Epithelial cell of proximal tubule (primary cell): ENCODE results near the gene CD276. TPM values are rescaled to one million over a fixed set of nuclear protein-coding genes. Genes with fewer than 3 reads are reported as not detected.

Experiments used
- DNase-seq: peaks from one replicate; pipeline ENCODE4 v3.0.0-alpha.2; 2011; ENCODE audit warnings: low read depth
- H3K4me3 ChIP-seq: 2 replicates; pipeline ENCODE4 v1.5.1; 2011; ENCODE audit warnings: low read depth, mild to moderate bottlenecking, low read length
- total RNA-seq: library from RNA; depleted of rRNA; stranded (reverse); fragments of >200 nt; gene quantifications from 2 replicates; pipeline ENCODE4 v1.2.3, GENCODE V29; 2015
- TF ChIP-seq, protein P1 (sequence below): conservative IDR thresholded peaks from 2 replicates; pipeline ENCODE4 v1.5.1; 2012; ENCODE audit warnings: low read depth, mild to moderate bottlenecking, low read length

The CD276 gene
- total RNA-seq, 1 donor from 2014 or later: 189 TPM

DNA sequence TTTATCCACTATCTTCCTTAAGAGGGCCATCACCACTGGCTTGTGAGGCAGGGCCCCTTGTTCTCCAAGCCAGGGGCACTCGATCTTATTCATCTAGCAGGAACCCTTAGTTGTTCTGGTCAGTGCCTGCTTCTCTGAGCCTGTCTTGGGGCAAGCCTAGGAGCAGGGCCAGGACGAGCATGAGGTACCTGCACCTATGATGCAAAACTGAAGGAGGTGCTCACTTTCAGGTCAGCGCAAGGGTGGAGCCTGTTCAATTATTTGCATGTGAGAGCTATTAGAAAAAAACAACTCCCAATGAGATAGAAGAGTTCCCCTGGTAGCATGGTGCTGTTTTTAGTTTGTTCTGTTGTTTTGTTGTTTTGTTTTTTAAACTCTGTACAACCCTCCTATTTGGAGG lies 5.0 kb upstream of the CD276 start:
- TF ChIP-seq, protein P1, sequence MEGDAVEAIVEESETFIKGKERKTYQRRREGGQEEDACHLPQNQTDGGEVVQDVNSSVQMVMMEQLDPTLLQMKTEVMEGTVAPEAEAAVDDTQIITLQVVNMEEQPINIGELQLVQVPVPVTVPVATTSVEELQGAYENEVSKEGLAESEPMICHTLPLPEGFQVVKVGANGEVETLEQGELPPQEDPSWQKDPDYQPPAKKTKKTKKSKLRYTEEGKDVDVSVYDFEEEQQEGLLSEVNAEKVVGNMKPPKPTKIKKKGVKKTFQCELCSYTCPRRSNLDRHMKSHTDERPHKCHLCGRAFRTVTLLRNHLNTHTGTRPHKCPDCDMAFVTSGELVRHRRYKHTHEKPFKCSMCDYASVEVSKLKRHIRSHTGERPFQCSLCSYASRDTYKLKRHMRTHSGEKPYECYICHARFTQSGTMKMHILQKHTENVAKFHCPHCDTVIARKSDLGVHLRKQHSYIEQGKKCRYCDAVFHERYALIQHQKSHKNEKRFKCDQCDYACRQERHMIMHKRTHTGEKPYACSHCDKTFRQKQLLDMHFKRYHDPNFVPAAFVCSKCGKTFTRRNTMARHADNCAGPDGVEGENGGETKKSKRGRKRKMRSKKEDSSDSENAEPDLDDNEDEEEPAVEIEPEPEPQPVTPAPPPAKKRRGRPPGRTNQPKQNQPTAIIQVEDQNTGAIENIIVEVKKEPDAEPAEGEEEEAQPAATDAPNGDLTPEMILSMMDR: no peak
- no peak overlapping the region for H3K4me3 ChIP-seq
- DNase-seq: no peak

- H3K4me3 ChIP-seq: no peak overlapping the region
- no peak for DNase-seq
- TF ChIP-seq, protein P1: no peak
Observed at GRCh38 chr15:73679964-73680363, 4.2 kb upstream of the CD276 start.

DNA sequence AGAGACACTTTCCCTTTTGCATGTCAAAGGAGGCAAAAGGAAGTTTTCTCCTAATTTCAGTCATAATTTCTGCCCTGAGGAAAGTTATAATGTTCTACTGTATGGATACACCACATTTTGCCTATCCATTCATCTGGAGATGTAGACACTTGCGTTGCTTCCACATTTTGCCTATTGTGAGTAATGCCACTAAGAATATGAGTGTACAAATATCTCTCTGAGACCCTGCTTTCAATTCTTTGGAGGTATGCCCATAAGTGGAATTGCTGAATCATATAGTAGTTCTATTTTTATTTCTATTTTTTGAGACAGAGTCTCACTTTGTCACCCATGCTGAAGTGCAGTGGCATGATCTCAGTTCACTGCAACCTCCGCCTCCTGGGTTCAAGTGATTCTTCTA lies 3.6 kb upstream of the CD276 start:
- DNase-seq: no peak
- TF ChIP-seq, protein P1: no peak

GRCh38 chr15:73681063-73681462 lies 3.1 kb upstream of the CD276 start:
- H3K4me3 ChIP-seq: no peak overlapping the region
- no peak for DNase-seq
- TF ChIP-seq, protein P1: no peak

More for the DNA sequence above, 3.6 kb upstream of the CD276 start:
- H3K4me3 ChIP-seq: no peak overlapping the region

- DNase-seq: no peak
- TF ChIP-seq, protein P1: no peak
Observed at GRCh38 chr15:73681856-73682599, 2.2 kb upstream of the CD276 start.

DNA sequence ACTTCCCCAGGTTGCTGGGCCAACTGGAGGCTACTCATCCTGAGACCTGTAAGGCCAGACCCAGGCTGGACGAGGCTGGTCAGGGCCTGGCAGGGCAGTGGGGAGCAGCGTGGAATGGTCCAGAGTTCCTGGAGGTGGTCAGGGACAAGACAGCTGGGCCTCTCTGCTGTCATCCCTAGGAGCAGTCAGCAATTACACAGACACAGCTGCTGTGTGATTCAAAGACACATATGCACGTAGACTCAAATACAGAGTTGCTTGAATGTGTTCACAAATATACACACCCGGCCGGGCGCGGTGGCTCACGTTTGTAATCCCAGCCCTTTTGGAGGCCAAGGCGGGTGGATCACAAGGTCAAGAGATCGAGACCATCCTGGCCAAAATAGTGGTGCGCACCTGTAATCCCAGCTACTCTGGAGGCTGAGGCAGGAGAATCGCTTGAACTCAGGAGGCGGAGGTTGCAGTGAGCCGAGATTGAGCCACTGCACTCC lies 1.5 kb upstream of the CD276 start:
- TF ChIP-seq, protein P1: no peak
- no peak overlapping the region for H3K4me3 ChIP-seq
- no peak for DNase-seq

More at GRCh38 chr15:73681856-73682599, 2.2 kb upstream of the CD276 start:
- no peak overlapping the region for H3K4me3 ChIP-seq
